Activated gamma-delta T cell treated with anti-CD3 and anti-CD28 coated beads, Interleukin-2, amount 50 U/mL, for 16 hours (primary cell): Measurements from ENCODE around the gene ONECUT2.

ENCODE experiments used
- DNase-seq: peaks from one replicate; pipeline ENCODE4 v3.0.0-alpha.2; 2020; ENCODE audit warnings: low read depth

ONECUT2 gene

GRCh38 chr18:57529151-57529550 lies 94.0 kb downstream of the ONECUT2 start:
- DNase-seq: no peak

- no peak for DNase-seq
Measured at GRCh38 chr18:57533006-57533867, 98.1 kb downstream of the ONECUT2 start.

- DNase-seq: no peak
Measured at GRCh38 chr18:57533868-57534510, 98.8 kb downstream of the ONECUT2 start.

GRCh38 chr18:57534511-57534909 lies 99.3 kb downstream of the ONECUT2 start:
- DNase-seq: no peak

- no peak for DNase-seq
Measured at GRCh38 chr18:57538614-57539013, 103.4 kb downstream of the ONECUT2 start.

- no peak for DNase-seq
Measured at GRCh38 chr18:57539702-57540101, 104.5 kb downstream of the ONECUT2 start.
